K562 (cell line): ENCODE data around the gene FXYD3. TPM values are rescaled to one million over a fixed set of nuclear protein-coding genes. Genes with fewer than 3 reads are reported as not detected.

ENCODE experiments used
- ARID4B ChIP-seq: sonication (generic); formaldehyde crosslinking; IDR thresholded peaks from 2 replicates; pipeline ENCODE4 v1.8.0; 2022; ENCODE audit warnings: mild to moderate bottlenecking, missing genetic modification reagents
- CBX3 ChIP-seq, 2 experiments: IDR thresholded peaks; 1 replicate in 1 of 2; 2 replicates in 1 of 2; pipeline ENCODE4 v1.6.1; 2012; ENCODE audit warnings: inconsistent platforms in 2 of 2, low read length in 2 of 2, borderline replicate concordance in 1 of 2, control low read depth in 1 of 2
- CSDE1 ChIP-seq, 2 experiments: fragments of 450-650 bp; IDR thresholded peaks; 2 replicates each; pipeline ENCODE4 v1.6.1; 2016; ENCODE audit warnings: mild to moderate bottlenecking in 1 of 2
- HNRNPL ChIP-seq: fragments of 200-400 bp; formaldehyde crosslinking; IDR thresholded peaks from 2 replicates; pipeline ENCODE4 v1.6.1; 2017; ENCODE audit warnings: low read depth, mild to moderate bottlenecking, low read length
- HSF4 ChIP-seq: fragments of 250-450 bp; sonication (Bioruptor Pico); IDR thresholded peaks from 2 replicates; pipeline ENCODE4 v2.1.2; 2022; ENCODE audit warnings: mild to moderate bottlenecking, moderate library complexity, borderline replicate concordance
- MTA2 ChIP-seq: fragments of 450-650 bp; IDR thresholded peaks from 2 replicates; pipeline ENCODE4 v1.6.1; 2016; ENCODE audit warnings: low read depth
- REST ChIP-seq, 2 experiments: fragments of 450-650 bp; formaldehyde crosslinking in 1 of 2; IDR thresholded peaks; 2 replicates each; pipeline versions ENCODE4 v1.4.0 to v1.6.1; 2014 to 2020; ENCODE audit warnings: mild to moderate bottlenecking in 2 of 2, borderline replicate concordance in 1 of 2, low read depth in 1 of 2
- SMAD4 ChIP-seq: fragments of 250-450 bp; sonication (Bioruptor Pico); conservative IDR thresholded peaks from 2 replicates; pipeline ENCODE4 v1.8.0; 2021; ENCODE audit warnings: inconsistent platforms, mild to moderate bottlenecking, moderate library complexity
- STAG1 ChIP-seq: sonication (generic); formaldehyde crosslinking; IDR thresholded peaks from 2 replicates; pipeline ENCODE4 v1.5.0; 2020; ENCODE audit warnings: missing genetic modification reagents, borderline replicate concordance
- VEZF1 ChIP-seq: fragments of 200-800 bp; sonication (Bioruptor generic); IDR thresholded peaks from 2 replicates; pipeline ENCODE4 v1.6.1; 2017; ENCODE audit warnings: missing genetic modification characterization, missing compliant biosample characterization
- ZNF584 ChIP-seq: fragments of 200-800 bp; sonication (Bioruptor generic); IDR thresholded peaks from 2 replicates; pipeline ENCODE4 v1.6.1; 2016; ENCODE audit warnings: low read depth, mild to moderate bottlenecking, missing genetic modification characterization, missing compliant biosample characterization
- polyA plus RNA-seq, 8 experiments: library from polyadenylated mRNA; depleted of rRNA in 4 of 8; stranded (reverse) in 5 of 8; unstranded in 3 of 8; fragments of >200 nt; fragmentation: Nextera tagmentation in 2 of 8; fragmentation: Illumina TruSeq in 1 of 8; extraction: Ambion mirVana in 2 of 8; extraction: Trizol in 1 of 8; gene quantifications; 2 replicates each; pipeline versions ENCODE4 v1.2.1 to v1.2.3, GENCODE V29; 2011 to 2014; ENCODE audit warnings: inconsistent platforms in 1 of 8, missing spikeins in 1 of 8
- total RNA-seq, 7 experiments: library from RNA; depleted of rRNA in 6 of 7; stranded (reverse); fragments of >200 nt in 6 of 7; fragmentation: Illumina TruSeq in 2 of 7; extraction: Trizol in 2 of 7; gene quantifications; 2 replicates each; pipeline versions ENCODE4 v1.2.1 to v1.2.3, GENCODE V29; 2011 to 2021; ENCODE audit warnings: low replicate concordance in 1 of 7

FXYD3 gene
- total and polyA plus RNA-seq, 9 of the 15 experiments (the other 6 are each of a cell fraction or from before 2014, with no cell fraction given) = 0.24 TPM; not detected in 8

- TF ChIP-seq REST (IDR thresholded peaks at IDR 0.05; ENCODE audit: borderline replicate concordance) = peak; percentile 89
- no peak for TF ChIP-seq REST (CRISPR knock-in tag; IDR thresholded peaks at IDR 0.05; ENCODE audit: low read depth)
- TF ChIP-seq CBX3 (IDR thresholded peaks at IDR 0.05; ENCODE audit: borderline replicate concordance in 1 of 2, low read length in 2 of 2) = peak in 1 of 2 experiments; percentile 29; a peak in 2 of 3 replicates
- TF ChIP-seq MTA2 = peak; percentile 51; the same call in 1 of the 2 replicates
- TF ChIP-seq HNRNPL = 0 out of 2 replicates have a peak, but pooled peaks have one; percentile 17
- no peak for TF ChIP-seq HSF4
- no peak for TF ChIP-seq ARID4B (CRISPR knock-in tag)
- TF ChIP-seq STAG1 (CRISPR knock-in tag) = peak; percentile 72; the same call in 1 of the 2 replicates
- TF ChIP-seq CSDE1 (IDR thresholded peaks at IDR 0.05) = 0 out of 4 replicates have a peak, but pooled peaks of 1 of the 2 experiments have one; percentile 41
- no peak for TF ChIP-seq ZNF584 (CRISPR knock-in tag)
- TF ChIP-seq VEZF1 = peak; percentile 86
- TF ChIP-seq SMAD4 (CRISPR knock-in tag) = peak; percentile 18; the same call in 1 of the 2 replicates
These were observed 19.8 kb downstream of the FXYD3 start (continued) for GRCh38 chr19:35135389-35135909.
